AG08396 (cell line): Measurements from ENCODE around the gene HS6ST1.

Source experiments
- DNase-seq: peaks from one replicate; pipeline ENCODE4 v3.0.0; 2012; ENCODE audit warnings: low spot score, mixed read lengths

The HS6ST1 gene

DNA sequence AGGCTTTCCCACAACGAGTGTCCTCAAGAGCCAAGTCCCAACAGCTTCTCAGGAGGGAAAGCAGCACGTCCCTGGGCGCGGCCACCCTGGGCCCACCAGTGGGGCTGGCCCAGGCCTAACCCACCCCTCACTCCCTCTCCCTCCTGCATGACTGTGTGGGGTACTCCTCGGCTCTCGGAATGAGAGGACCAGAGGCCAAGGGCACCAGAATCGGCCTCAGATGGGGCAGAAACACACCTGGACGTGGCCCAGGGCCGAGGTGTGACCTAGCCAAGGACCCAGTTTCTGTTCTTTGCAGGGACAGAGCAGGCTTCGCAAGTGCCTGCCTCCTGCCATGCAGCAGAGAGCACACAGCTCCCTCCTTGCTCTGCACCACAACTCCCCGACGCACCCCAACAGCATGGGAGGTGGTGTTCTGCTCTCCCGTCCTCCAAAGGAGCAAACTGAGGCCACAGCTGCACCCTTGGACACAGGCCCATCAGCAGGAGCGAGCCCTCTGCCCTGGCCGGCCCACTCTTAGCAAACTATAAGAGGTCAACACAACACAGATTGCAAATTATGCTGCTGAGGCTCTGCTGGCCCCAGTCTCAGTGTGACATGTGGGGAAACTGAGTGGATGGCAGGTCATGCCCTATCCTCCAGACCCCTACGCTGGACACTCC, 19.7 kb downstream of the HS6ST1 start:
- DNase-seq, result no peak

GRCh38 chr2:128298286-128298685, 20.4 kb downstream of the HS6ST1 start:
- DNase-seq, result no peak

GRCh38 chr2:128293870-128294455, 24.7 kb downstream of the HS6ST1 start:
- DNase-seq, result no peak

GRCh38 chr2:128293426-128293755, 25.3 kb downstream of the HS6ST1 start:
- DNase-seq, result no peak

DNA sequence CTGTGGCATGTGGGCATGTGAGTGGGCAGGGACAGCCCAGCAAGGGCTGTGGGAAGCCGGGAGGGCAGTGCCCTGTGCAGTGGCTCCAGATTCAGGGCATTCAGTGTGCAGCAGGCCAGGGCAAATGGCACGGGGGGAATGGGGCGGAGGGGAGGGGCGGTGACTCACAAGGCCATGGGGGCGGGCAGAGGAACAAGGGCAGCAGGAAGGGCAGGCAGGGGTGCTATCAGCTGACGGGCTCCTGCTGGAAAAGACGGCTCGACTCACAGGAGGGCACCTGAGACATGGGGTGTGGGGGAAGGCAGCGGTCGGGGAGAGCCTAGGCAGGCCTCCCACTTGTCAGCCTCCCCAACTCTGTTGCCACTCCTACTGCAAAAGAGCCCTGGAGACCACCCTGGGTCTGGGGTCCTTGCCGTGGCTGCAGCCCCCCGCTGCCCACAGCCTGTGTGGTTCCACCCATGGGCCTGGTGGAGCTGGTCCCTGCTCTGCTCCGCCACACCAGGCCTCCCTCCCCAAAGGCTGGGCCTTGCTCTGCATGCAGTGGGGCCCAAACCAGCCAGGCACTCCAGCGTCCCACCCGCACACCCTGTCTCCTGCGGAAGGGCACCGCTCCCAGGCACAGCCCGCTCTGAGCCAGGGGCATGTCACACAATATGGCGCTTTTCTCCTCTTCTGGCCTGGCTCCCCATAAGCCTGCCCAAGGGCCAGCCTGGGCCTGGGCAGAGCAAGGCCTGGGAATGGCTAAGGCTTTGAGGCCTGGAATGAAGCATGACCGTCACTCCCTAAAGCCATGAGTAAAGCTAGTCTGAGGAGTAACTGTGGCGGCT, 25.9 kb downstream of the HS6ST1 start:
- no peak for DNase-seq

GRCh38 chr2:128291844-128292598, 26.6 kb downstream of the HS6ST1 start:
- no peak for DNase-seq

DNA sequence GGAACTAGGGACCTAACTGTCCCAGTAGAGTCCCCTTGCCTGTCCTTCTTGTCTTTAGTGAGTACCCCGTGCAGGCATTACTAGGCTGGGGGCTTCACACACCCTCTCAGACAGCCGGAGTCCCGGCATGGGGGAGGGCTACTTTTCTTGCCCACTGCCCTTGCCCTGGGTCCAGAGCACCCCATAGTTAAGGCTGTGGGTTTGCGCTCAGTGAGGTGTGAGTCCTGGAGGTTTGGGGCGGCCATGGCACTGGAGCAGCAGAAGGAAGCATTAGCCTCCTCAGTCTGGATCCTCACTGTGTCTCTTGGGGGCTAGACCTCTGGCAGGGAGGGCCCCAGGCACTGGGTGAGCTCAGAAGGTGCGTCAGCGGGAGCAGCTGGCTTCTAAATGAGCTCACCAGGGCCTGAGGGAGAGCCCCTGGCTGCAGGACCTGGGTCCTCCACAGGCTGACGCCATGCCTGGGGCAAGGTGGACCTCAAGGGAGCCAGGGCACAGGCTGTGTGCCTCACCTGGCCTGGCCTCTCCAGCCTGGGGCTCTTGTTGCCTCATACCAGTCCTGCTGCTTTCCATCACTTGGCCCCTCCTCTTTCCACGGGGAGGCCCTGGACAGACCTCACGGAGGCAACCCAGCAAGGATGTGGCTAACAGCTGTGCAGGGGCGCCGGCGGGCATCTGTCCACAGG, 27.4 kb downstream of the HS6ST1 start:
- DNase-seq, result no peak

GRCh38 chr2:128290356-128290755, 28.3 kb downstream of the HS6ST1 start:
- no peak for DNase-seq

DNA sequence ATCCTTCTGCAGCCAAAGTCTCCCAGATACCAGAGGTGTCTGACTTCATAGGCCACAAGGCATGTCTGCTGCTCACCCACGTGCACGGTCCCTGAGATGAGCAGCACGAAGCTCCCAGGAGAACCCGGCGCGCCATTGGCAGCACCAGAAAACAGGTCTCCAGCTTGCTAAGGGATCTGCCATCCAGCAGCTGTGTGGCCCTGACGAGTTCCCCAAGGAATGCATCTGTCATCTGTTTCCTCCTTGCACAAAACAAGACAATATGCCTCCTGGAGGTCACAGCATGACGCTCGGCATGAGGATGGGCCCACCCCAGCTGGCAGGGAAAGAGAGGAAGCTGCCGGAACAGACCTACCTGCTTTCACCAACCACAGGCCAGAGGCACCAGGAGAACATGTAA, 29.2 kb downstream of the HS6ST1 start:
- DNase-seq, result no peak

- DNase-seq, result no peak
These were observed 29.9 kb downstream of the HS6ST1 start for GRCh38 chr2:128288781-128289180.

DNA sequence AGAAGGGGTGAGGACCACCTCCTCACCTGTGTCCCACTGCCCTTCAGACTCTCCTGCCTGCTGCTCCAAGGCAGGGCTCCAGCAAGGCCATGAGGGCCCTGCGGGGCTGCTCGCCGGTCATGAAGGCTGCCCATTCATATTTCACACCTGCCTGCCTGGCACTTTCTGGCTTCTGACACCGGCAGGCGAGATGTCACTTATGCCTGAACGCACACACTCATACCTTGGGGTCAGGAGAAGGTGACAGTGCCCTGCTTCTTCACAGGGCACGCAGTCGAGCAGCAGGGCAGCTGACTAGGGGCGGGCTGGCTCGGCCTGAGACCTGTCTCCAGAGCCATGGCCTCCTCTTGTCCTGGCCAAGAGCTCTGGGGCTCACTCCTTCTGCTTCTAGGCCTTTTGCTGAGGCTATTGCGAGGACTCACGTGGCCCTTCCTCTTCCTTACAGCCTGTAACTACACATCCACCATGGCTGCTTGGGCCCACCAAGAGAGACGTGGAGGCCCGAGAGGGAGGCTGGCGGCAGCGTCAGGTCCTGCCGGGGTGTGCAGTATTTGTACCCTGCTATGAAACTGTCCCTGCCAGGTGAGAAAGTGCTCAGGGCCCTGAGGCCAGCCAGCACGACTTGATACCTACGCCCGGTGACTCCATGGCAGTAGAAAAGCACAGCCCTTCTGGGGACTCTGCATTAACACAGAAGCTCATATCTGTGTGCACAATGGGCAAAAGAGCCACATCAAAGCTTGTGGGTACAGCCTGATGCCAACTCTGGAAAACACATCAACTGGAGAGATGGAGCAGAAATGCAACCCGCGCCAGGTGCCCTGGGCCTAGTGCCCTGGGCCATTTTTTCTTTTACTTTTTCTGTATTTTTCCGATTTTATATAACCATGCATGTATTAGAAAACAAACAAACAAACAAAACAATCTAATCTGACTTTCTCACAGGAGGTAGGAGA, 30.6 kb downstream of the HS6ST1 start:
- no peak for DNase-seq

- DNase-seq, result no peak
These were observed 31.5 kb downstream of the HS6ST1 start for GRCh38 chr2:128286905-128287779.

DNA sequence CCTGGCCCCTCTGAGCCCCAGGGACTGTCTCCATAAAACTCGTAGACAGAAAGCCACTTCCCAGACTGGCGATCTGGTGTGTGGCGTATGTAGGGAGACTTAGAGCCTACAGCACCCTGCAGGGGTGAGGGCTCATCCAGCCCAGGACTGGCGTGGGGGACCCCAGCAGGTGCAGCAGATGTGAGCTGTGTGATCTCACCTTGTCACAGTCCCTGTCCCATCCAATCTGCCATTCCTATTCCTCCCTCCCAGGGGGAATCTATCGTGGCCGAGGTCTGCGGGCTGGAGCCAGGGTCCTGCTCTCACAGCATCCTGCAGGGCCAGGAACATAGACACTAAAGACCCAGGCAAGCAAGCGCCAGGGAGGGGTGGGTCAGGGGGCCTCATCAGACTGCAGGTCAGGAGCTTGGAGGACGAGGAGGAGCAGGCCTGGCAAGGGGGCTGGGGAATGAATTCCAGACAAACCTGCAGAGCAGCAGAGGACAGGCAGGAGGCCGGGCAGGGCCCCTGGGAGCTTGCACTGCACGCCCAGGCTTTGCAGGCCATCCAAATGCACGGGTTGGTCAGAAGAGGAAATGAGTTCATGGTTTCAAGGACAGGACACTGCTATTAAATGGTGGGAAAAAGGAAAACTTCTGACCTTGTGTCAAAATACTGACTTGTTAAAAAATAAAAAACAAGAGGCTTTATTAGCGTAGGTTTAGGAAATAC, 32.5 kb downstream of the HS6ST1 start:
- no peak for DNase-seq

GRCh38 chr2:128285329-128285931, 33.2 kb downstream of the HS6ST1 start:
- no peak for DNase-seq

DNA sequence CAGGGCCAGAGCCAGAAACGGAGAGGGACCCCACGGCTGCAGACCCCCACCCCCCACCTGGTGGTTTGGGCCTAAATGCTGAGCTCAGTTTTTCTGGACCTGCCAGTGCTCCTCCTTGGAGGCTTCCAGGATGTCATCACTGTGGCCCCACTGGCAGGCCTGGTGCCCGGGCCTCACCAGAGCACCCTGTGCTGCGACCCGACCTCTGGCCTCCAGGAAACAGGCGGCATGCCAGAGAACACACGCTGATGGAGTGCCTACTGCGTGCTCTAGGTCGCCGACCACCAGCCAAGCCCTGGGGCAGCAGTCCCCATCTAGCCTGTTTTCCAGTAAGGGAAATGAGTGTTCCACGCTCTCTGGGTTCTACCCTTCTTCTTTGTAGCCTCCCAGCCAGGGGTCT, 33.8 kb downstream of the HS6ST1 start:
- DNase-seq, result no peak

DNA sequence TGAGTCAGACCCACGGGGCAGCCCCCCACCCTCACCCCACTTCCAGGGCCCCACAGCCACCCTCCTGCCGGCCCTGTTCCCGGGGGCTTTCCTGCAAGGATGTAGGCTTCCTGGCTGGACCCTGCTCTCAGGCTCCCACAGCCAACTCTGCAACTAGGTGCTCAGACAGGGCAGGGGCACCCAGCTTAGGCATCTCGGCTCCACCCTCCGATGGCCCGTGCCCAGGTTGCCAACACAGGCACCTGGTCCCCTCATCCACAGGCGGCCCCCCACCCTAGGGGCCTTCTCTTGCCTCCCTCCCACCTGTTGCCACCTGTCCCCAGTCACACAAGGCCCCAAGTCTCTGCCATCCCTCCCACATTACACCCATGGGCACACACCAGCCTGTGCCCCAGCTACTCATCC, 34.6 kb downstream of the HS6ST1 start:
- DNase-seq, result no peak

- no peak for DNase-seq
These were observed 35.5 kb downstream of the HS6ST1 start for GRCh38 chr2:128282976-128283810.
